HEK293T (cell line): Measurements from ENCODE around the gene TTC31.

Experiments
- CTCF ChIA-PET: fragments of 350-600 bp; formaldehyde crosslinking; extraction: SDS; loops from one replicate; lab custom pipeline; 2021; ENCODE audit warnings: antibody characterized with exemption, inconsistent platforms; lab: Yijun Ruan, JAX
- POLR2A ChIA-PET: fragments of 350-600 bp; formaldehyde crosslinking; extraction: SDS; loops from one replicate; lab custom pipeline; 2020; ENCODE audit warnings: antibody characterized with exemption, inconsistent platforms; lab: Yijun Ruan, JAX
- DNase-seq: peaks from one replicate; pipeline ENCODE4 v3.0.0; 2012; ENCODE audit warnings: mixed read lengths; ENCODE audit errors: extremely low spot score
- ARNT ChIP-seq: fragments of 450-650 bp; IDR thresholded peaks from 2 replicates; pipeline ENCODE4 v1.6.1; 2017; ENCODE audit warnings: mild to moderate bottlenecking
- BHLHE40 ChIP-seq: fragments of 450-650 bp; IDR thresholded peaks from 2 replicates; pipeline ENCODE4 v1.6.1; 2016; ENCODE audit warnings: mild to moderate bottlenecking, moderate library complexity, borderline replicate concordance
- CTBP1 ChIP-seq: fragments of 450-650 bp; IDR thresholded peaks from 2 replicates; pipeline ENCODE4 v1.6.1; 2016; ENCODE audit warnings: borderline replicate concordance
- ELF4 ChIP-seq: fragments of 450-650 bp; IDR thresholded peaks from 2 replicates; pipeline ENCODE4 v1.6.1; 2017; ENCODE audit warnings: antibody characterized with exemption
- FOXA1 ChIP-seq: fragments of 450-650 bp; IDR thresholded peaks from 2 replicates; pipeline ENCODE4 v1.6.1; 2016; ENCODE audit warnings: mild to moderate bottlenecking
- FOXK2 ChIP-seq: fragments of 450-650 bp; IDR thresholded peaks from 2 replicates; pipeline ENCODE4 v1.6.1; 2016; ENCODE audit warnings: mild to moderate bottlenecking
- FOXM1 ChIP-seq: fragments of 450-650 bp; IDR thresholded peaks from 2 replicates; pipeline ENCODE4 v1.6.1; 2017; ENCODE audit warnings: mild to moderate bottlenecking, borderline replicate concordance
- HDGF ChIP-seq: fragments of 450-650 bp; IDR thresholded peaks from 2 replicates; pipeline ENCODE4 v1.6.1; 2017; ENCODE audit warnings: antibody characterized with exemption, borderline replicate concordance
- L3MBTL2 ChIP-seq: fragments of 450-650 bp; conservative IDR thresholded peaks from 2 replicates; pipeline ENCODE4 v1.6.1; 2016; ENCODE audit warnings: mild to moderate bottlenecking
- LEF1 ChIP-seq: fragments of 450-650 bp; IDR thresholded peaks from 2 replicates; pipeline ENCODE4 v1.6.1; 2017; ENCODE audit warnings: mild to moderate bottlenecking, borderline replicate concordance
- NFRKB ChIP-seq: fragments of 450-650 bp; IDR thresholded peaks from 2 replicates; pipeline ENCODE4 v1.6.1; 2016; ENCODE audit warnings: mild to moderate bottlenecking, moderate library complexity
- PKNOX1 ChIP-seq: fragments of 450-650 bp; IDR thresholded peaks from 2 replicates; pipeline ENCODE4 v1.6.1; 2016
- SP1 ChIP-seq: fragments of 450-650 bp; IDR thresholded peaks from 2 replicates; pipeline ENCODE4 v1.6.1; 2017
- SUZ12 ChIP-seq: fragments of 450-650 bp; IDR thresholded peaks from 2 replicates; pipeline ENCODE4 v1.6.1; 2016; ENCODE audit warnings: mild to moderate bottlenecking
- TARDBP ChIP-seq: fragments of 450-650 bp; IDR thresholded peaks from 2 replicates; pipeline ENCODE4 v1.6.1; 2016
- ZNF384 ChIP-seq: fragments of 450-650 bp; IDR thresholded peaks from 2 replicates; pipeline ENCODE4 v1.6.1; 2016

The TTC31 gene

GRCh38 chr2:74502147-74502719 lies 19.4 kb downstream of the TTC31 start:
- DNase-seq = peak; percentile 23
- ChIA-PET CTCF (no interaction called here), POLR2A (interaction anchor here (1.3 to 2.9 kb wide), 3 partner anchors 8 to 29 kb away, joined by 3 to 18 read pairs (median 9); partner anchors contain the start of genes CCDC142 and TTC31)
- TF ChIP-seq ARNT (no peak), NFRKB (no peak), FOXM1 (no peak), FOXA1 (no peak), ZNF384 (no peak), SUZ12 (no peak)

- POLR2A ChIA-PET = interaction anchor here (0.9 to 2.9 kb wide), 4 partner anchors 9 to 45 kb away, joined by 3 to 18 read pairs (median 5); partner anchors contain the start of genes CCDC142, MRPL53, TTC31 and WBP1
- DNase-seq = peak; percentile 53
- CTCF ChIA-PET = interaction anchor here (1.4 kb wide), 1 partner anchor 20 kb away, joined by 6 read pairs; the partner anchor contains the start of genes CCDC142 and TTC31
- TF ChIP-seq L3MBTL2 (peak; percentile 68), NFRKB (no peak)
Observed at GRCh38 chr2:74502720-74503505, 20.0 kb downstream of the TTC31 start.

DNA sequence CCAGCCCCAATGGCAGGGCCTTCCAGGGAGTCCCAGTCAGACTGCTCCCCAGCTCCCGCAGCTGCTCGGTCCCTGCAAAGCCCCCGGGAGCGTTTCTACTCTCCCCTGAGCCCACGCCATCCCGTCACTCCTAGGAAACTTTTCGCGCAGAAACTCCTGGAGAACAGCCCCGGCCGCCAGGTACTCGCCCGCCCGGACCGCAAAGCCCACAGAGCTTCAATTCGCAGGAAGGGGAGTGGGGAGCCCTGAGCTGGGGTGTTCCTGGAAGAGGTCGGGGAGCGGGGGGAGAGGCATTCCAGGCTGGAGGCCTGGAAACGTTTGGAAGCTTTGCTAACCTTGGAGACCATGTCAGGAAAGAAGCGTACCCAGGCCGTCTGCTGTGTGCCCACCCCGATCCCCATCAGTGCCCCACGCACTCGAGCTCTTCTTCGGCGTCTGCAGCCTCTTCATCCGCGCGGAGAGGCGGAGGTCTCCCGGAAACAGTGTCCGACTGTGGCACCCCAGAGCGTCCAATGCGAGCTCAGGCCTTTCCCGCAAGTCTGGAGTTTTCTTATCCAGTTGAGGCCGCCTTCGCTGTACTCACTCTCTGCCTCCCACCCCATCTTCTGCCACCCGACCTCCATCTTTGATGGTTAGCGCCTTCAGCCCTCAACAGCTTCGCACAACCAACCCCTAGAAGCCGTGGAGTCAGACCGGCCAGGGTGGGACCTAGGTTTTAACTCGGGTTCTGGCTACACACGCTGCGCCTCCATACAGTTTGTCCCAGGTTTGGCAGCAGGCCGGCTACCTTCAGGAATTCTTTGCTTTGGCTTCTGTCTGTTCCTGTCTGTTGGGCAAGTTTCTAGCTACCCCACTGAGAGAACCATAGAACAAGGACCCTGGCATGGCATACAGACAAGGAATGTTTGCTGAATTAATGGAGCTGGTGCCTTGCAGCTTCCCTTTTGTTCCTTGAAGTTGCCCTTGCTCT lies 20.9 kb downstream of the TTC31 start:
- ChIA-PET CTCF (interaction anchor here (0.6 to 1.4 kb wide), 2 partner anchors 21 to 41 kb away, joined by 4 to 6 read pairs; partner anchors contain the start of genes CCDC142 and TTC31), POLR2A (interaction anchor here (0.8 to 1.5 kb wide), 5 partner anchors 10 to 45 kb away, joined by 3 to 6 read pairs (median 4); partner anchors contain the start of genes MRPL53, TTC31 and WBP1)
- no peak for DNase-seq
- TF ChIP-seq TARDBP (no peak), LEF1 (no peak), BHLHE40 (no peak), PKNOX1 (no peak), SUZ12 (no peak), ARNT (no peak), FOXA1 (no peak), SP1 (no peak), CTBP1 (no peak), FOXK2 (no peak), HDGF (no peak), ELF4 (no peak), NFRKB (no peak), L3MBTL2 (no peak), ZNF384 (no peak), FOXM1 (no peak)

GRCh38 chr2:74504591-74504990 lies 21.7 kb downstream of the TTC31 start:
- POLR2A ChIA-PET = interaction anchor here (1.1 kb wide), 1 partner anchor 44 kb away, joined by 4 read pairs; no protein-coding TSS in a partner anchor

More at GRCh38 chr2:74504591-74504990, 21.7 kb downstream of the TTC31 start:
- CTCF ChIA-PET = interaction anchor here (0.6 kb wide), 1 partner anchor 40 kb away, joined by 4 read pairs; no protein-coding TSS in a partner anchor
- TF ChIP-seq HDGF (no peak), NFRKB (no peak), FOXM1 (no peak), ELF4 (no peak), SP1 (no peak), FOXK2 (no peak), LEF1 (no peak), BHLHE40 (no peak), SUZ12 (no peak), FOXA1 (no peak), TARDBP (no peak), PKNOX1 (no peak), ZNF384 (no peak), CTBP1 (no peak), ARNT (no peak), L3MBTL2 (no peak)
- DNase-seq = no peak
